Suprapubic skin (tissue), 4 donors: ENCODE results near the gene FN3K. TPM values are rescaled to one million over a fixed set of nuclear protein-coding genes. Genes with fewer than 3 reads are reported as not detected.
"Not testable (repeated sequence)": the region's sequence is repeated elsewhere in the genome, so short reads cannot be mapped to it uniquely, and the experiment has no call there.

Experiments
- DNase-seq, 2 donors: peaks; one replicate each; pipeline ENCODE4 v3.0.0-alpha.2; 2019; ENCODE audit warnings: low spot score in 2 of 2
- H3K27ac ChIP-seq: fragments of 200-600 bp; sonication (generic); one replicate; pipeline ENCODE4 v1.5.1; 2019
- H3K27me3 ChIP-seq: fragments of 200-600 bp; sonication (generic); one replicate; pipeline ENCODE4 v1.5.1; 2019
- H3K36me3 ChIP-seq: fragments of 200-600 bp; sonication (generic); one replicate; pipeline ENCODE4 v1.5.1; 2019
- H3K4me1 ChIP-seq: fragments of 200-600 bp; sonication (generic); one replicate; pipeline ENCODE4 v1.5.1; 2019
- H3K4me3 ChIP-seq: fragments of 200-600 bp; sonication (generic); one replicate; pipeline ENCODE4 v1.5.1; 2019; ENCODE audit warnings: mild to moderate bottlenecking
- H3K9me3 ChIP-seq: fragments of 200-600 bp; sonication (generic); one replicate; pipeline ENCODE4 v1.5.1; 2019
- CTCF ChIP-seq, 2 donors: fragments of 200-600 bp in 1 of 2; fragments of 450-650 bp in 1 of 2; sonication (generic) in 1 of 2; IDR thresholded peaks; one replicate each; pipeline ENCODE4 v1.5.1; 2016 to 2019; ENCODE audit warnings: antibody characterized with exemption in 2 of 2, mild to moderate bottlenecking in 1 of 2, moderate library complexity in 1 of 2
- EP300 ChIP-seq: sonication (generic); formaldehyde crosslinking; IDR thresholded peaks from one replicate; pipeline ENCODE4 v1.6.1; 2017; ENCODE audit warnings: antibody characterized with exemption
- POLR2A ChIP-seq, 2 donors: fragments of 450-650 bp; IDR thresholded peaks; one replicate each; pipeline ENCODE4 v1.6.1; 2017; ENCODE audit warnings: antibody characterized with exemption in 2 of 2, mild to moderate bottlenecking in 2 of 2, moderate library complexity in 2 of 2
- POLR2AphosphoS5 ChIP-seq, 3 donors: sonication (generic); formaldehyde crosslinking; IDR thresholded peaks; one replicate each; pipeline ENCODE4 v1.6.1; 2017; ENCODE audit warnings: antibody characterized with exemption in 3 of 3
- WGBS: methylation state at CpG from one replicate; pipeline ENCODE4 v1.1.5; 2018; 5-methylcytosine and 5-hydroxymethylcytosine counted together
- total RNA-seq, 4 donors: library from RNA; depleted of rRNA; stranded (reverse); fragments of >200 nt; gene quantifications; one replicate each; pipeline ENCODE4 v1.1.0, GENCODE V29; 2016

FN3K gene
- total RNA-seq, 4 donors from 2014 or later: 2.0 to 19.2 (median 4.2) TPM

GRCh38 chr17:82777778-82778375, 42.5 kb downstream of the FN3K start:
- TF ChIP-seq CTCF (IDR thresholded peaks at IDR 0.05): peak in 1 of 2 donors; percentile 21
- Histone ChIP-seq H3K4me1 (peaks cover 16% of the 10 kb centered on the region), H3K36me3 (peaks cover 18% of the 10 kb centered on the region)
- not testable (repeated sequence) for H3K9me3 ChIP-seq, H3K27me3 ChIP-seq, DNase-seq, H3K4me3 ChIP-seq, H3K27ac ChIP-seq
- 83% methylated on average over 16 of the region's 21 CpGs for WGBS

GRCh38 chr17:82779541-82779940, 44.1 kb downstream of the FN3K start:
- Histone ChIP-seq H3K36me3 (peaks cover 26% of the 10 kb centered on the region), H3K27me3 (no peaks in the 10 kb centered on the region), H3K4me1 (peaks cover 16% of the 10 kb centered on the region), H3K4me3 (no peak overlapping the region), H3K27ac (no peak overlapping the region), H3K9me3 (no peaks in the 10 kb centered on the region)
- TF ChIP-seq POLR2A (IDR thresholded peaks at IDR 0.05): no peak
- TF ChIP-seq POLR2AphosphoS5 (IDR thresholded peaks at IDR 0.05): no peak
- TF ChIP-seq CTCF (IDR thresholded peaks at IDR 0.05): no peak
- no peak for TF ChIP-seq EP300
- 93% methylated on average over 5 of the region's 23 CpGs for WGBS
- no peak for DNase-seq

- H3K4me3 ChIP-seq: no peak overlapping the region
- DNase-seq: no peak
- no peaks in the 10 kb centered on the region for H3K27me3 ChIP-seq
- 84% methylated on average over 12 of the region's 12 CpGs for WGBS
- no peaks in the 10 kb centered on the region for H3K9me3 ChIP-seq
- no peak for TF ChIP-seq CTCF (IDR thresholded peaks at IDR 0.05)
- TF ChIP-seq EP300: no peak
- TF ChIP-seq POLR2AphosphoS5 (IDR thresholded peaks at IDR 0.05): no peak
- no peak for TF ChIP-seq POLR2A (IDR thresholded peaks at IDR 0.05)
- H3K27ac ChIP-seq: no peak overlapping the region
- peaks cover 29% of the 10 kb centered on the region for H3K36me3 ChIP-seq
- H3K4me1 ChIP-seq: peaks cover 10% of the 10 kb centered on the region
Observed at GRCh38 chr17:82780195-82780594, 44.8 kb downstream of the FN3K start.

- no peaks in the 10 kb centered on the region for H3K27me3 ChIP-seq
- no peak for TF ChIP-seq POLR2AphosphoS5 (IDR thresholded peaks at IDR 0.05)
- TF ChIP-seq CTCF (IDR thresholded peaks at IDR 0.05): no peak
- TF ChIP-seq POLR2A (IDR thresholded peaks at IDR 0.05): no peak
- no peak for TF ChIP-seq EP300
- H3K4me1 ChIP-seq: peaks cover 11% of the 10 kb centered on the region
- 79% methylated on average over 26 of the region's 27 CpGs for WGBS
- DNase-seq: no peak
- peaks cover 29% of the 10 kb centered on the region for H3K36me3 ChIP-seq
- H3K4me3 ChIP-seq: no peak overlapping the region
- no peak overlapping the region for H3K27ac ChIP-seq
- no peaks in the 10 kb centered on the region for H3K9me3 ChIP-seq
Observed at GRCh38 chr17:82780971-82781893, 45.8 kb downstream of the FN3K start.

GRCh38 chr17:82781894-82782274, 46.5 kb downstream of the FN3K start:
- H3K27ac ChIP-seq: no peak overlapping the region
- no peak for TF ChIP-seq POLR2A (IDR thresholded peaks at IDR 0.05)
- peak in 1 of 3 donors; percentile 29 for TF ChIP-seq POLR2AphosphoS5 (IDR thresholded peaks at IDR 0.05)
- no peak for TF ChIP-seq EP300
- peak; percentile 95 to 97 for TF ChIP-seq CTCF (IDR thresholded peaks at IDR 0.05)
- H3K27me3 ChIP-seq: no peaks in the 10 kb centered on the region
- H3K4me1 ChIP-seq: peaks cover 17% of the 10 kb centered on the region
- H3K9me3 ChIP-seq: no peaks in the 10 kb centered on the region
- 34% methylated on average over 6 of the region's 8 CpGs for WGBS
- H3K36me3 ChIP-seq: peaks cover 24% of the 10 kb centered on the region
- no peak overlapping the region for H3K4me3 ChIP-seq
- peak; percentile 88 to 90 for DNase-seq
